ENCODE measurements around the gene PHC2. TPM values are rescaled to one million over a fixed set of nuclear protein-coding genes. Genes with fewer than 3 reads are reported as not detected.

Gene PHC2, protein sequence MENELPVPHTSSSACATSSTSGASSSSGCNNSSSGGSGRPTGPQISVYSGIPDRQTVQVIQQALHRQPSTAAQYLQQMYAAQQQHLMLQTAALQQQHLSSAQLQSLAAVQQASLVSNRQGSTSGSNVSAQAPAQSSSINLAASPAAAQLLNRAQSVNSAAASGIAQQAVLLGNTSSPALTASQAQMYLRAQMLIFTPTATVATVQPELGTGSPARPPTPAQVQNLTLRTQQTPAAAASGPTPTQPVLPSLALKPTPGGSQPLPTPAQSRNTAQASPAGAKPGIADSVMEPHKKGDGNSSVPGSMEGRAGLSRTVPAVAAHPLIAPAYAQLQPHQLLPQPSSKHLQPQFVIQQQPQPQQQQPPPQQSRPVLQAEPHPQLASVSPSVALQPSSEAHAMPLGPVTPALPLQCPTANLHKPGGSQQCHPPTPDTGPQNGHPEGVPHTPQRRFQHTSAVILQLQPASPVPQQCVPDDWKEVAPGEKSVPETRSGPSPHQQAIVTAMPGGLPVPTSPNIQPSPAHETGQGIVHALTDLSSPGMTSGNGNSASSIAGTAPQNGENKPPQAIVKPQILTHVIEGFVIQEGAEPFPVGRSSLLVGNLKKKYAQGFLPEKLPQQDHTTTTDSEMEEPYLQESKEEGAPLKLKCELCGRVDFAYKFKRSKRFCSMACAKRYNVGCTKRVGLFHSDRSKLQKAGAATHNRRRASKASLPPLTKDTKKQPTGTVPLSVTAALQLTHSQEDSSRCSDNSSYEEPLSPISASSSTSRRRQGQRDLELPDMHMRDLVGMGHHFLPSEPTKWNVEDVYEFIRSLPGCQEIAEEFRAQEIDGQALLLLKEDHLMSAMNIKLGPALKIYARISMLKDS
- total RNA-seq: 65.4 and 69.0 TPM in 2 replicates

DNA sequence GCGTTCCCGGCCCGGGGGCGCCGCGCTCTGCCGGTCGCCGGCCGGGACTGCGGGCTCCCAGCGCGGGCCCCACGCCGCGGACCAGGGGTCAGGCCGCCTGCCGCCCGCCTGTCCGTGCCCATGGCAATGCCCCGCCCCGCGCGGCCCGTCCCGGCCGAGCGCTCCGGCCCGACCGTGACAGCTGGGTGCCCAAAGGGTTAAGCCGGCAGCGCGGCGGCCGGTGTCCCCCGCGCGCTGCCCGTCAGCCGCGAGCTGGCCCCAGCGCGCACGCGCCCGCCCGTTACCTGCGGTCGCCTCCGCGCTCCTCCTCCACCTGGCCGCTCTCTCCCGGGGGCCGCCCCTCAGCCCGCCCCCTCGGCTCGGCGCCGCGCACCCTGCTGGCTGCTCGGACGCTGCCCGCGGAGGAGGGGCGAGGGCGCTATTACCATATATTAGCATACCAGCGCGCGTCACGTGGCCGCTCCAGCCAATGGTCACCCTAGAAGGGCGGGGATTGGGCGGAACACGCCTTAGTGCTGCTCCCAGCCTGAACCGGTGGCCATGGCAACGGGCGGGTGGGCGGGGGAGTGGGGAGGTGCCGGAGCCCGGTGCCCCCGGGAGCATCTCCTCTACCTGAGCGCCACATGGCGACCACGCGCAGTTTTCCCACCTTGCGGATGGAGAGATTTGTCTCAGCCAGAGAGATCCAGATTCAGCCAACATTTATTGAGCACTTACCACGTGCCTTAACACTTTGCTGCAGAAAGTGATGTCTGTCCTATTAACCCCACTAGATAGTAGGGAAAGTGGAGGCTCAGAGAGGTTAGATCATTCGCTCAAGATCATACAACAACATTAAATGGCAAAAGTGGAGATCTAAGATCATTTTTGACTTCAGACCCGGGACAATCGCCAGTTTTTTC, at the start of gene PHC2:
TSS of gene PHC2 (minus strand) at position 404 of the 902 bp plus-strand sequence. CDS start 55,556 bp downstream, outside the sequence.
- peak; percentile 97 to 98 for DNase-seq (ENCODE audit: low read depth in 2 of 2)

DNA sequence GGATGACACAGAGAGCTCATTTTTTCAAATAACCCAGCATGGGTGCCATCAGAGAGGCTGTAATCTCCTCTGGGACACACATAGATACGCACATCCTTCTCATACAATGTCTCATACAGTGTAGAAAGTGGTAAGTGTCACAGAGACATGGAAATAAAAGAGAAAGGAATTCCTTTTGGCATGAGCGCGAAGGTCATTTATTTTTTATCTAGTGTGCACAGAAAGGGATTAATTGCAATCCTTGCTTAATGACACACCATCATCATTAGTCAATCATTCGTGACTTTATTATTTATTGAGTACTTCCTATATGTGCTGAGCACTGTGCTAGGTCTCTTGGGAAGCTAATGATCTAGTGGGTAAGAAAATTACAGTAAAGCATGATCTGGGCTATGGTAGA, 46.6 kb upstream of the PHC2 start:
- DNase-seq (ENCODE audit: low read depth in 2 of 2): no peak

DNA sequence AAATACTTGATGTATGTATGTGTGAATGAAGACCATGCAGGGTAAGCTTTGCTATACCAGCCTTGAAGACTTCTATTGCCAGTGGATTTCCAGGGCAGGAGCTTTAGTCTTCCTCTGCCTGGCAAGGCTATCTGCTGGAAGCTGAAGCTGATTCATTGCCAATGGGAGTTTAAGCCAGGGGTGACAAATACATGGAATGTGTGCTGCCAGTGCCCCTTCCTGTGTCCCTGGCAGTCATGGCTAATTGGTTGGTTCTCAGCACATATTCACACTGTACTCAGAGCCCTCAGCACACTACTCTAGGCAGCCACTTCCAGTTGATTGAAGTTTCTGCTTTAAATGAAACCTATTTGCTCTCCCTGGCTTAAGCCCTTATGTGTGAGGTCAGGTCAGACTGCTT, 43.0 kb upstream of the PHC2 start:
- DNase-seq (ENCODE audit: low read depth in 2 of 2): no peak

DNA sequence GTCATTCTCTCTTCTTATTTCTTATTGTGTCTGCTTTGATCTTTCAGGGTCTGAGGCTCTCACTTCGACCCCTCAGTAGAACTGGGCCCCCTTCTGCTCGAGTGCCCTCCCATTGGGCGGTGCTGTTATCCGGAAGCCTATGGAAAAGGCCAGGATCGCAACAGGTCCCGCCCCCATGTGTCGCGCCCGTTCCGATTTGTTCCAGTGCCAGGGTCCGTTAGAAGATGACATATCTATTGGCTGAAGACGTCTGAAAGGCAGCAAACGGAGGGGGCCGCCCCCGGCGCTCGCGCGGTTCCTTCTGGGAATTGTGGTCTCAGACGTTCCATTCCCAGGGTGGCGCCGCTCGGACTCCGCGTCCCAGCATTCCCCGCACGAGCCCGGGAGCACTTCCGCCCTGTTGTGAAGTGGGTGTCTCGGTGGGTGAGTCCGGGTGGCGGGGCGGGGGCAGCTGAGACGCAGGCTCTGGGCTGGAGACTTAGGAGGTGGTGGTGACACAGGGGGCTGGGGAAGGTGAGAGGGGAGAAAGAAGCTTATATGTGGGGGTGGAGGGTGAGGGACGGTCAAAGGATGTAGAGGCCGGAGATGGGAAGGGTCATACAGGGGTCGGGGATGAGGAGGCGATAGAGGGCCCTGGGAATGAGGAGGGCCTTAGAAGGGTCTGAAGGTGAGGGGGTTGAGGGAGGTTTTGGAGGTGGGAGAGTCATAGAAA, 41.5 kb upstream of the PHC2 start, which contains the start of gene ZSCAN20:
TSS of gene ZSCAN20 (plus strand) at position 377 of the 712 bp plus-strand sequence. CDS start 6,644 bp downstream, outside the sequence.
- peak; percentile 97 to 98 for DNase-seq (ENCODE audit: low read depth in 2 of 2)

DNA sequence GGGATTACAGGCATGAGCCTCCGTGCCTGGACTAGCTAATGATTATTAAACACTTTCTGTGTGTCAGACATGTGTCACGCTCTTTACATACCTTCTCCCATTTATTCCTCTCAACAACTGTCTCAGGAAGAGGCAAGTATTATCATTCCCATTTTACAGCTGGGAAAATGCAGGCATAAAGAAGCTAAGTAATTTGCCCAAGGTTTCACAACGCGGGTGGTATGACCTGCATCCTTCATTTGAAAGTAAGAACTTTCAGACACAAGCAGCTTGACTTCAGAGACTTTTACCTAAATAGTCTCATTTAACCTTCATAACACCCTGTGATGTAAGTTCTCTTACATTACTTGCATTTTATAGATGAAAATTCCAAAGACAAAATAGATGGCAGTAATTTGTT, 40.5 kb upstream of the PHC2 start:
- DNase-seq (ENCODE audit: low read depth in 2 of 2): no peak

DNA sequence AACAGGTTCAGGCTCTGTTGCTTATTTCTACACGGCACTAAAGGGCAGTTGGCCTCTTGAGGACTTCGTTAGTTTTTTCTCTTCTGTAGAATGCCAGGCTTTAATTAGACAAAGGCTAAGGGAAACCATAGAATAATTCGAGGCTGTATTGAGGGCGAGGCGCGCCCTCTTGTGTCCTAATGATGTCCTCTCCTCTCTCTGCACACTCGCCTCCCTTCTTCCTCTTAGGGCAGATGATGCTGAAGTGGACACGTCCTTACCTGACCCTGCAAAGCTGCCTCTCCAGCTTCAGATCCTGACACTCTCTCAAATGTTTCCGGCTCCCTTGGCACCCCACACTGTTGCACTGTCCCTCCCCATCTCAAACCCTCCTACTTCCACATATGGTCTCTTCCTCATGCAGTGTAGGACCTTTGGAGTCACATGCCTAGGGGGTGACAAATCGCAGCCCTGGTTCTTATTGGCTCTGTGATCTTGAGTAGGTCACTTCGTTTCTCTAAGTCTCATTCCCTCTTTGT, 39.7 kb upstream of the PHC2 start:
- peak; percentile 84 to 85 for DNase-seq (ENCODE audit: low read depth in 2 of 2)

DNA sequence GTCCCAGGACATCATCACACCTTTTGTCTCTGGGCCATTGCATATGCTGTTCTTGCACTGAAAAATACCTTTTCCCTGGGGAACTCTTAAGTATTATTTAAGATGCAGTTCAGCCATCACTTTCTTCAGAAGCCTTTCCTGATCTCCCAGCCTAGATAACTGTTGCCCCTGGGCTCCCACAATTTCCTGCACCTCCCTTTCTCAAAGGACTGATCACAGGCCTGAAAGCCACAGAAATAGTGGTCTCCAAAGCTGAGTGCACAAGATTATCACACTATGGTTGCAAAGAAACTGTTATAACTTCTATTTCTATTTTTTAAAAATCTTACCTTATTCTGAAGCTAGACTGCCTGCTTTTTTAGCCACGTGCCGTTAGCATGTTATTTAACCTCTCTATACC, 38.8 kb upstream of the PHC2 start:
- no peak for DNase-seq (ENCODE audit: low read depth in 2 of 2)

DNA sequence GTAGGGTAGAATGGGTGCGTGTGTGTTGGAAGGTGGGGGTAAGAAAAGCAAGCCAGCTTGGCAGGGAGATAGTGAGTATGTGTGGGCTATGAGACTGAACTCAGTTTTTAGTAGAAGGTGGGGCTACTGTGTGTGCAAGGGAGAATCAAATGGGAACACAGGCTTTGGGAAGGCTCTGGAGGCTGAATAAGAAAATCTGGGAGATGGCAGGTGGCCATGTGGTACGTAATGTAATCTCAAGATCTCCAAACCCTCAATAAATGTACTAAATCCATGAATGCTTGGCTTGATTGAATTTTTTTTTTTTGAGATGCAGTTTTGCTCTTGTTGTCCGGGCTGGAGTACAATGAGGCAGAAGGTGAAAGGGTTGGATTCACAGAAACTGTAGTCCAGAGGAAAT, 38.1 kb upstream of the PHC2 start:
- DNase-seq (ENCODE audit: low read depth in 2 of 2): no peak

DNA sequence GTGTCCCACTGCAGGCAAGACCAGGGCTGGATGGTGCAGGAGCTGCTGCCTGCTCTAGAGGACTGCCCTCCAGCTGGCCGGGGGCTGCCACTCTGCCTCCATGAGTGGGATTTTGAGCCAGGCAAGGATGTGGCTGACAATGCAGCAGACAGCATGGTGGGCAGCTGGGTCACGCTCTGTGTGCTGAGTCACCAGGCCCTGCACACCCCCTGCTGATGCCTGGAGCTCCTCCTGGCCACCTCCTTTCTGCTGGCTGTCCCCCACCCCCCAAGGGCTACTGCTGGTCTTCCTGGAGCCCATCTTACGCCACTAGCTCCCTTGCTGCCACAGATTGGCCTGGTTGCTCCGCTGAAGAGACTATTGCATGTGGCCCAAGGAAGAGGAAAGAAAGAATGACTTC, 37.6 kb upstream of the PHC2 start:
- no peak for DNase-seq (ENCODE audit: low read depth in 2 of 2)

DNA sequence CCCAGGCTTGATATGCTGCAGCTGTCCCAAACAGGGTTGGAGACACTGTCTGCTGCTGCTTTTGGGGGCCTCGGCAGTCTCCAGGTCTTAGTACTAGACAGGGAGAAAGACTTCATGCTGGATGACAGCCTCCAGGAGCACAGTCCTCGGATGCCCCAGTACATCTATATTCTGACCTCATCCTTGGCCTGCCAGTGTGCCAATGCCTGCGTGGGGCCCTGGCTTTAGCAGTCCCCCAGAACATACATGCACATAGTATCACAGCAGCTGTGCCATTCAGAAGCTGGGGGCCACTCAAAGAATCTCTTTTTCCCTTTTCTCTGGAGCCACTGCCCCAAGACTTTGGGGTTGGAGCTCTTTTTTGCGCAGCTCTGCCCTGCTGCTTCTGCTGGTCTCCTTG, 37.1 kb upstream of the PHC2 start:
- DNase-seq (ENCODE audit: low read depth in 2 of 2): no peak

DNA sequence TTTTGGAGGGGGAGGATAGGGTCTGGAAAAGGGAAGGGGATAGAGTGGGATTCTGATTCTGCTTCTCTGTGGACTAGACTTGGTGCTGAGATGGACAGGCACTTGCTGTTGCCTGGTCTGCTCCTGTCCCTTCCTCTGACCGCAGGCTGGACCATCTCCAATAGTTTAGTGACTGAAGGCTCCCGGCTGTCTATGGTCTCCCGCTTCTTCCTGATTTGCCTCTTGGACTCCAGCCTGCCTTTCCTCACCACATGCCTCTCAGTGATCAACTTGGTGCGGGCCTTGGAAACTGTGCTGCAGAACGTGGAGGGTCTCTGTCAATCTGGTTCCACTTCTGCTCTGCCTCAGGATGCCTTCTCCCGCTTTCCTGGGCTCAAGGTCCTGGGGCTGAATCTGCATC, 35.3 kb upstream of the PHC2 start:
- DNase-seq (ENCODE audit: low read depth in 2 of 2): no peak

DNA sequence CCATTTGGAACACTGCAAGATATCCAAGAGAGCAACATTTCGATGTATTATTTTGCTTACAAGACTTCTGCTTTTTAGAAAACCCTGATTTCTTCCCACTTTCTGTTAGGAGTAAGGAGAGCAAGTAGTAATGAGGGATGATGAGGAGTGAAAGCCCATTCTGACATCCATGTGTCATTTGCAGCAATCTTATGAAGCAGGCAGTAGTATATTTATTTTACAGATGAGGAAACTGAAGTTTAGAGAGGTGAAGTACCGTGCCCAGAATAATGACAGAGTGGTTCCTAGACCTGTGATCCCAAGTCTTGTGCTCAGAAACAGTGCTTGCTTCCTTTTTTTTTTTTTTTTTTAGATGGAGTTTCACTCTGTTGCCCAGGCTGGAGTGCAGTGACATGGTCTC, 34.4 kb upstream of the PHC2 start:
- no peak for DNase-seq (ENCODE audit: low read depth in 2 of 2)

DNA sequence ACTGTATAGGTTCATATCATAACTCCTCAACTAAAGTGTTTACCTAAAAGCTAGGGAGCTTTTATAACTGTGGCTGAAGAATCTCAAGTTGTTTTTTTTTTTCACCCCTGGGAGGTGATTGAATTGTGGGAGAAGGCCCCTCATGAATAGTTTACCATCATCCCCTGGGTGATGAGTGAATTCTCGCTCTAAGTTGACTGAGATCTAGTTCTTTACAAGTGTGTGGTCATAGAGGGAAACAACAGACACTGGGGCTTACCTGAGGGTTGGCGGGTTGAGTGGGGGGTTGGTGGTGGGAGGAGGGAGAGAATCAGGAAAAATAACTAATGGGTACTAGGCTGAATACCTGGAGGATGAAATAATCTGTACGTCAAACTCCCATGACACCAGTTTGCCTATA, 33.7 kb upstream of the PHC2 start:
- no peak for DNase-seq (ENCODE audit: low read depth in 2 of 2)

DNA sequence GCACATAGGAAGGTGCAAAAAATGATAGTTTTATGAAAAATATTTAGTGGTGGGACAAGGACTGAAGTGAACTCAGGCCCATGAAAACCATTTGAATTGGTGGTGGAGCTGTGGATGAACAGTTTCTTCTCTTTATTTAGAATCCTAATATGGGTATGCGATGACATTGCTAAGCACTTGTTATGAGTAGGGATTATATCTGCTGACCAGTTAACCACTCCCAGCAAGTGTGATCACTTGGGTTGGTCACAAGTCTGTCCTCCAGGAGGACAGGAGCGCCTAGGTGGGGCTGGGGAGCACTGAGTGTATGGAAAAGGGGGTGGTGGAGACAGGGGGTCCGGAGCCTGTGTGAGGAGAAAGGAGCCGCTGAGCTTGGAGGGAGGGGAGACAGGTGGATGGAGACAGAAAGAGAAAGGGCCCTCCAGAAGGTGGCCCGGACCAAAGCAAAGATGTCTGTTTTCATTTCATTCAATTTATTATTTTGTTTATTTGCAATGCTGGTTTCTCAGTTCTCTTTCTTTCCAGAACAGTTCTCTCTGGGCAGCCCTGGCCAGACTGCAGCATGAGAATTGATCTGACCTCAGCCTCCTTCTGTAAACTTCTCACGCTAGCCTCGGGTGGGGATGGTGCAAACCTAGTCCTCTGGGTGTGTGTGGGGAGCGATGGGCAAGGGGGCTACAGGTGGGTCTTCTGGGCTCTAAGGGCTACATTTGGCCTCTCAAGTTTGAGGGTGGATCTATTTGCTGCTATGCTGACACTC, 31.7 kb upstream of the PHC2 start:
- DNase-seq (ENCODE audit: low read depth in 2 of 2): no peak

DNA sequence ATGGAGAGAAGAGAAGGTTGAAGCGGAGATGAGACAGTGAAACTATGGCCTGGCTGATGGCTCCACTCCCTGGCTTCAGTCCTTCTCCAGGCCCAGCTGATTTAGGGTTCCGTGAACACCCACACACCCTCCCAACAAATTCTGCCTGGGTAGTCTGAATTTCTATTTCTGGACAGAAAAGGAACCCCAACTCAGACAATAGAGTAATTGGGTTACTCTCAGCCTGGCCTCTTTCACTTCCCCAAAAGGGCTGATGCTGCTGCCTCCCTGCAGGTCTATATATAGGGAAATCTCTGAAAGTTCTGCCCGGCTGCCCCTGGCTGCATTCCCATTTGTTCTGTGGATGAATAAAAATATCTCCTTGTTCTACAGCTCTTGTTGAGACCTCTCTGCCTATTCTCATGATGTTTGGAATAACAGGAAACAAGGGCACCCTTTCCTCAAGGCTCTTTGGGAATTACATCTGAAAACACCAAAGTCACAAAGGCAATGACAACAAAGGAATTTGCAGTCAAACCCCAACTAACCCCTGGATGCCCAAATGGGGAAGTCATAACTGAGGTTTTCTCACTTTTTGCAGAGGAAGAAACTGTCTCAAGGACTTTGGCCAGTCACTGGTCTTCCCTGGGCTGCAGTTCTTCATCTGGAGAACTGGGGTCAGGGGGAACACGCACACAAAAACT, 30.2 kb upstream of the PHC2 start:
- peak in 1 of 2 donors; percentile 48 for DNase-seq (ENCODE audit: low read depth in 2 of 2)

DNA sequence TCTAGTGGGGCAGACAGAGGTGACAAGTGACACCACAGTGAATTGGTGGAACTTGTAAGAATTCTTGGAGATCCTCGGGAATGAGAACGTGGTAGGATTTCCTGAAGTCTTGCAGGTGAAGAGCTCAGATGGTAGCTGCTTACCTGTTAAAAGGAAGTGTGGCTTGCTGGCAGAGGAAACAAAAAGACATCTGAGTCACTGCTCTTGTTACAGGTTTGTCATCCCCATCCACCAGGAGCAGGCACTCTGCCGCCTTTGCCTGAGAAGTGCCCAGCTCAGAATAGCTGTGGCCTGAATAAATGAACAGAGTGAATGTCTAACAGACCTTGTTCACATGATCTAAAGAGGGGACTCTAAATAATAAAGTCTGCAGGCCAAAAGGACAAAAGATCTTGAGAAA, 29.2 kb upstream of the PHC2 start:
- DNase-seq (ENCODE audit: low read depth in 2 of 2): no peak

DNA sequence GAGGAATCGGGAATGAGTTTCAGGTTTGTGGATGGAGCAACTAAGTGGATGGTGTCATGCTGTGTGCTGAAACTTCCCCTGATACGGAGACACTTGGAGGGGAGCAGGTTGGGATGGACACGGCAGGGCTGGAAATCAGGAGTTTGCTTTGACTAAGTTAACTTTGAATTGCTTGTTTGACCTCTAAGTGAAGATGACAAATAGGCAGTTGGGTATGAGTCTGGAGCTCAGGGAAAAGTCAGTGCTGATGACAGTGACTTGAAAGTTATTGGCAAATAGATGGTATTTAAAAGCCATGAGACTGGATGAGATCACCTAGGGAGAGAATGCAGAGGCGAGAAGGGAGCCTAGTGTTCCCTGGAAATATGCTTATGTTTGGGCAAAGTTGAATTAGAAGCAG, 28.8 kb upstream of the PHC2 start:
- no peak for DNase-seq (ENCODE audit: low read depth in 2 of 2)

DNA sequence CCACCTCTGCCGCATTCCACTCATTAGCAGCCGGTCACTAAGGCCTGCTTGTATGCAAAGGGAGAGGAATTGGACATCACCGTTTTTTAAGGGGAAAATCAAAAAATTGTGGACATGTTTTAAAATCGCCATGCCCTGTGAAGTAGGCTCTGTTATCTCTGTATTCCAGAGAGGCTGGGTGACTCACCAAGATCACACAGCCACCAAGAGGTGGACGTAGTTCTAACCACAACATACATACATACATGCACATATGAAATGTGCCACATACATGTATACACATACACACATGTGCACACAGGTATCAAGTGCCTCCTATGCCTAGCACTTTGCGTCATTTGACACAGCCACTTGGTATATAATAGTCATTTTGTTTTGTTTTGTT, 25.6 kb upstream of the PHC2 start:
- DNase-seq (ENCODE audit: low read depth in 2 of 2): no peak

All from lung microvascular endothelial cell (primary cell).